H9 (cell line): ENCODE measurements around the gene TRERF1. TPM values are rescaled to one million over a fixed set of nuclear protein-coding genes. Genes with fewer than 3 reads are reported as not detected.

Experiments used
- DNase-seq: peaks from one replicate; pipeline ENCODE4 v3.0.0-alpha.2; 2017
- H2AFZ ChIP-seq: one replicate; pipeline ENCODE4 v1.6.1; 2013; ENCODE audit warnings: mild to moderate bottlenecking, low read length, control low read depth, moderate library complexity
- H2AK5ac ChIP-seq: 2 replicates; pipeline ENCODE4 v1.6.1; 2013; ENCODE audit warnings: low read length, control low read depth, mixed read lengths; ENCODE audit not compliant: insufficient read length
- H2BK120ac ChIP-seq: one replicate; pipeline ENCODE4 v1.6.1; 2013; ENCODE audit warnings: low read depth, mild to moderate bottlenecking, low read length, control low read depth, inconsistent platforms; ENCODE audit not compliant: poor library complexity, severe bottlenecking
- H2BK12ac ChIP-seq: 2 replicates; pipeline ENCODE4 v1.6.1; 2013; ENCODE audit warnings: low read length, control low read depth, mixed read lengths, low read depth; ENCODE audit not compliant: insufficient read length
- H2BK15ac ChIP-seq: 2 replicates; pipeline ENCODE4 v1.6.1; 2013; ENCODE audit warnings: low read depth, low read length, control low read depth
- H2BK20ac ChIP-seq: one replicate; pipeline ENCODE4 v1.6.1; 2013; ENCODE audit warnings: low read depth, mild to moderate bottlenecking, low read length, control low read depth, inconsistent platforms; ENCODE audit not compliant: poor library complexity, severe bottlenecking
- H2BK5ac ChIP-seq: 2 replicates; pipeline ENCODE4 v1.6.1; 2013; ENCODE audit warnings: low read length, control low read depth, mixed read lengths; ENCODE audit not compliant: insufficient read length
- H3K14ac ChIP-seq: 2 replicates; pipeline ENCODE4 v1.6.1; 2013; ENCODE audit warnings: low read length, control low read depth; ENCODE audit not compliant: insufficient read depth
- H3K18ac ChIP-seq: 2 replicates; pipeline ENCODE4 v1.6.1; 2013; ENCODE audit warnings: low read depth, mild to moderate bottlenecking, mixed read lengths, low read length, control low read depth; ENCODE audit not compliant: insufficient read length
- H3K23ac ChIP-seq: 2 replicates; pipeline ENCODE4 v1.6.1; 2013; ENCODE audit warnings: low read length, control low read depth, mixed read lengths, low read depth; ENCODE audit not compliant: insufficient read length
- H3K23me2 ChIP-seq: 2 replicates; pipeline ENCODE4 v1.6.1; 2013; ENCODE audit warnings: low read depth, mild to moderate bottlenecking, mixed read lengths, low read length, control low read depth; ENCODE audit not compliant: insufficient read length, poor library complexity, severe bottlenecking
- H3K27ac ChIP-seq: 2 replicates; pipeline ENCODE4 v1.5.1; 2013; ENCODE audit warnings: low read length, control low read depth, mixed read lengths, low read depth; ENCODE audit not compliant: insufficient read length
- H3K27me3 ChIP-seq: 2 replicates; pipeline ENCODE4 v1.6.1; 2013; ENCODE audit warnings: low read length, control low read depth, inconsistent platforms; ENCODE audit not compliant: insufficient read depth
- H3K4ac ChIP-seq: 2 replicates; pipeline ENCODE4 v1.6.1; 2013; ENCODE audit warnings: low read depth, mild to moderate bottlenecking, control low read depth, inconsistent platforms, low read length, moderate library complexity
- H3K4me1 ChIP-seq: 2 replicates; pipeline ENCODE4 v1.6.1; 2013; ENCODE audit warnings: low read length, control low read depth, inconsistent platforms; ENCODE audit not compliant: insufficient read depth
- H3K4me2 ChIP-seq: 2 replicates; pipeline ENCODE4 v1.6.1; 2013; ENCODE audit warnings: low read length, control low read depth, mixed read lengths; ENCODE audit not compliant: insufficient read length, insufficient read depth
- H3K56ac ChIP-seq: 2 replicates; pipeline ENCODE4 v1.6.1; 2013; ENCODE audit warnings: low read depth, mild to moderate bottlenecking, mixed read lengths, low read length, control low read depth; ENCODE audit not compliant: insufficient read length
- H3K79me1 ChIP-seq: 2 replicates; pipeline ENCODE4 v1.6.1; 2013; ENCODE audit warnings: low read depth, mild to moderate bottlenecking, moderate library complexity, low read length, control low read depth, inconsistent platforms; ENCODE audit not compliant: insufficient read depth, poor library complexity, severe bottlenecking
- H3K79me2 ChIP-seq: 2 replicates; pipeline ENCODE4 v1.6.1; 2013; ENCODE audit warnings: low read length, control low read depth, inconsistent platforms; ENCODE audit not compliant: insufficient read depth
- H3K9ac ChIP-seq: 2 replicates; pipeline ENCODE4 v1.6.1; 2013; ENCODE audit warnings: low read length, control low read depth, mixed read lengths; ENCODE audit not compliant: insufficient read length; ENCODE audit errors: extremely low read depth
- H3K9me3 ChIP-seq: one replicate; pipeline ENCODE4 v1.6.1; 2013; ENCODE audit warnings: low read depth, low read length, inconsistent platforms; ENCODE audit not compliant: control insufficient read depth
- H3T11ph ChIP-seq: one replicate; pipeline ENCODE4 v1.6.1; 2013; ENCODE audit warnings: mild to moderate bottlenecking, low read length, control low read depth, inconsistent platforms
- H4K20me1 ChIP-seq: one replicate; pipeline ENCODE4 v1.6.1; 2013; ENCODE audit not compliant: control insufficient read depth, insufficient read length, insufficient read depth
- H4K5ac ChIP-seq: 2 replicates; pipeline ENCODE4 v1.6.1; 2013; ENCODE audit warnings: low read depth, mild to moderate bottlenecking, mixed read lengths, low read length, control low read depth; ENCODE audit not compliant: insufficient read length
- H4K8ac ChIP-seq: replicated peaks from 2 replicates; pipeline ENCODE4 v1.6.1; 2013; ENCODE audit warnings: low read length, control low read depth, mixed read lengths, low read depth; ENCODE audit not compliant: insufficient read length
- H4K91ac ChIP-seq: 2 replicates; pipeline ENCODE4 v1.6.1; 2013; ENCODE audit warnings: low read depth, mild to moderate bottlenecking, moderate library complexity, mixed read lengths, low read length, control low read depth; ENCODE audit not compliant: insufficient read length
- H3K27ac Mint-ChIP-seq, 3 experiments: 2 replicates in 2 of 3; 3 replicates in 1 of 3; pipeline ENCODE4 v1.8.0; 2020 to 2021; ENCODE audit warnings: mixed read lengths in 3 of 3, mild to moderate bottlenecking in 1 of 3, moderate library complexity in 1 of 3
- H3K27me3 Mint-ChIP-seq: 2 replicates; pipeline ENCODE4 v1.8.0; 2021; ENCODE audit warnings: low read depth, mild to moderate bottlenecking, moderate library complexity, mixed read lengths
- H3K36me3 Mint-ChIP-seq, 3 experiments: 2 replicates in 2 of 3; 3 replicates in 1 of 3; pipeline ENCODE4 v1.8.0; 2020 to 2021; ENCODE audit warnings: low read depth in 3 of 3, mixed read lengths in 3 of 3; ENCODE audit not compliant: insufficient read depth in 1 of 3
- H3K4me1 Mint-ChIP-seq, 2 experiments: 2 replicates each; pipeline ENCODE4 v1.8.0; 2020; ENCODE audit warnings: mixed read lengths in 2 of 2
- H3K4me3 Mint-ChIP-seq, 2 experiments: 2 replicates in 1 of 2; 3 replicates in 1 of 2; pipeline ENCODE4 v1.8.0; 2020 to 2021; ENCODE audit warnings: mild to moderate bottlenecking in 2 of 2, mixed read lengths in 2 of 2, moderate library complexity in 1 of 2
- H3K9me3 Mint-ChIP-seq, 2 experiments: 2 replicates in 1 of 2; 3 replicates in 1 of 2; pipeline ENCODE4 v1.8.0; 2020; ENCODE audit warnings: mild to moderate bottlenecking in 2 of 2, mixed read lengths in 2 of 2, moderate library complexity in 1 of 2
- WGBS: extraction: QIAGEN DNeasy Blood & Tissue Kit; methylation state at CpG from one replicate; pipeline ENCODE4 v1.1.7; 2013; ENCODE audit warnings: missing lambda C conversion rate, low lambda C conversion rate, mixed read lengths; ENCODE audit not compliant: insufficient read length; ENCODE audit errors: extremely low coverage; 5-methylcytosine and 5-hydroxymethylcytosine counted together
- total RNA-seq: library from RNA; stranded (reverse); gene quantifications from 2 replicates; pipeline ENCODE4 v1.2.1, GENCODE V29; 2021
- TF ChIP-seq, protein P1 (sequence below): fragments of 200-600 bp; sonication (generic); conservative IDR thresholded peaks from 3 replicates; pipeline ENCODE4 v1.8.0; 2021; ENCODE audit warnings: antibody characterized with exemption, mild to moderate bottlenecking

TRERF1 gene
- total RNA-seq, 1 experiment from 2014 or later, result 19.7 TPM

- H3K9me3 Mint-ChIP-seq, result no peaks in the 10 kb centered on the region; a peak in 1 of 5 replicates
- Histone ChIP-seq H2BK20ac (no peak overlapping the region), H3K18ac (no peak overlapping the region), H3K27me3 (no peaks in the 10 kb centered on the region), H3K9ac (no peak overlapping the region), H4K91ac (no peak overlapping the region), H3K23ac (no peak overlapping the region), H3K14ac (no peak overlapping the region), H3K56ac (no peak overlapping the region), H2AFZ (no peak overlapping the region), H3K4me2 (no peak overlapping the region), H2BK15ac (no peak overlapping the region), H3T11ph (no peak overlapping the region), H2BK5ac (no peak overlapping the region), H3K79me2 (no peaks in the 10 kb centered on the region), H2BK120ac (no peak overlapping the region), H2BK12ac (no peak overlapping the region), H3K4ac (no peak overlapping the region), H4K20me1 (no peaks in the 10 kb centered on the region), H3K23me2 (no peaks in the 10 kb centered on the region), H4K5ac (no peak overlapping the region), H3K9me3 (no peaks in the 10 kb centered on the region), H3K27ac (no peak overlapping the region), H3K79me1 (no peaks in the 10 kb centered on the region), H4K8ac (no peak overlapping the region), H3K4me1 (no peaks in the 10 kb centered on the region), H2AK5ac (no peak overlapping the region)
- H3K27me3 Mint-ChIP-seq, result no peaks in the 10 kb centered on the region
- WGBS, result no CpG with 5 or more reads among the region's 6 CpGs
- TF ChIP-seq, protein P1, sequence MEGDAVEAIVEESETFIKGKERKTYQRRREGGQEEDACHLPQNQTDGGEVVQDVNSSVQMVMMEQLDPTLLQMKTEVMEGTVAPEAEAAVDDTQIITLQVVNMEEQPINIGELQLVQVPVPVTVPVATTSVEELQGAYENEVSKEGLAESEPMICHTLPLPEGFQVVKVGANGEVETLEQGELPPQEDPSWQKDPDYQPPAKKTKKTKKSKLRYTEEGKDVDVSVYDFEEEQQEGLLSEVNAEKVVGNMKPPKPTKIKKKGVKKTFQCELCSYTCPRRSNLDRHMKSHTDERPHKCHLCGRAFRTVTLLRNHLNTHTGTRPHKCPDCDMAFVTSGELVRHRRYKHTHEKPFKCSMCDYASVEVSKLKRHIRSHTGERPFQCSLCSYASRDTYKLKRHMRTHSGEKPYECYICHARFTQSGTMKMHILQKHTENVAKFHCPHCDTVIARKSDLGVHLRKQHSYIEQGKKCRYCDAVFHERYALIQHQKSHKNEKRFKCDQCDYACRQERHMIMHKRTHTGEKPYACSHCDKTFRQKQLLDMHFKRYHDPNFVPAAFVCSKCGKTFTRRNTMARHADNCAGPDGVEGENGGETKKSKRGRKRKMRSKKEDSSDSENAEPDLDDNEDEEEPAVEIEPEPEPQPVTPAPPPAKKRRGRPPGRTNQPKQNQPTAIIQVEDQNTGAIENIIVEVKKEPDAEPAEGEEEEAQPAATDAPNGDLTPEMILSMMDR, result no peak
- DNase-seq, result no peak
- H3K36me3 Mint-ChIP-seq, result peaks cover 18 to 50% (median 41%) of the 10 kb centered on the region in 3 experiments
- no peak overlapping the region for H3K27ac Mint-ChIP-seq
- peaks cover 0 to 5% of the 10 kb centered on the region in 2 experiments; a peak in 3 of 4 replicates for H3K4me1 Mint-ChIP-seq
- H3K4me3 Mint-ChIP-seq, result no peak overlapping the region
Measured at GRCh38 chr6:42229506-42230119, 222.1 kb downstream of the TRERF1 start.
